K562 (cell line): ENCODE results near the gene TUB. TPM values are rescaled to one million over a fixed set of nuclear protein-coding genes. Genes with fewer than 3 reads are reported as not detected.

Experiments used
- ATAC-seq: fragments of 200-7000 bp; cut with Tn5 transposase; 3 replicates; pipeline ENCODE4 v1.9.1; 2020; ENCODE audit warnings: moderate library complexity
- BruUV-seq: library from RNA; stranded (reverse); fragments of 400-500 nt; replicated peaks from 2 replicates; lab custom pipeline; 2021; lab: Mats Ljungman, UMichigan
- CTCF ChIA-PET: fragments of 300-600 bp; formaldehyde crosslinking; extraction: SDS; loops from one replicate; lab custom pipeline; 2021; ENCODE audit warnings: low intra/inter-chr PET ratio; lab: Yijun Ruan, JAX
- POLR2A ChIA-PET: fragments of 300-600, 350-650 bp; sonication (Branson Sonifier 250); formaldehyde crosslinking; extraction: SDS; loops from one replicate; lab custom pipeline; 2021; ENCODE audit warnings: antibody characterized with exemption, inconsistent platforms; lab: Yijun Ruan, JAX
- DNase-seq, 4 experiments: peaks; one replicate each; pipeline versions ENCODE4 v3.0.0 to v3.0.0-alpha.2; 2011 to 2018; ENCODE audit warnings: low spot score in 3 of 4, mixed read lengths in 3 of 4; ENCODE audit errors: extremely low read depth in 1 of 4
- FAIRE-seq: peaks from 2 replicates; lab custom pipeline; 2011; peaks lifted over from hg19 to GRCh38; lab: Jason Lieb, UNC
- H2AFZ ChIP-seq: 2 replicates; pipeline ENCODE4 v1.6.0; 2011; ENCODE audit warnings: low read depth, low read length, control low read depth, inconsistent platforms
- H3K27ac ChIP-seq: fragments of 200-600 bp; 3 replicates; pipeline ENCODE4 v1.8.0; 2011; ENCODE audit warnings: low read depth, mild to moderate bottlenecking, control low read depth, inconsistent platforms, low read length, moderate library complexity, mixed read lengths; ENCODE audit errors: extremely low read depth
- H3K27me3 ChIP-seq, 2 experiments: fragments of 300-600 bp in 1 of 2; 2 replicates in 1 of 2; 3 replicates in 1 of 2; pipeline versions ENCODE4 v1.6.0 to v1.8.0; 2011; ENCODE audit warnings: inconsistent platforms in 2 of 2, low read length in 2 of 2, mild to moderate bottlenecking in 1 of 2, mixed read lengths in 1 of 2, moderate library complexity in 1 of 2; ENCODE audit not compliant: control insufficient read depth in 2 of 2, insufficient read depth in 2 of 2
- H3K36me3 ChIP-seq: fragments of 300-600 bp; 3 replicates; pipeline ENCODE4 v1.8.0; 2011; ENCODE audit warnings: mild to moderate bottlenecking, low read length, inconsistent platforms; ENCODE audit not compliant: control insufficient read depth, insufficient read depth
- H3K4me1 ChIP-seq, 2 experiments: fragments of 200-600 bp in 1 of 2; replicated peaks in 1 of 2; 2 replicates in 1 of 2; 3 replicates in 1 of 2; pipeline versions ENCODE4 v1.5.1 to v1.8.0; 2011; ENCODE audit warnings: inconsistent platforms in 2 of 2, low read length in 2 of 2, mild to moderate bottlenecking in 1 of 2, mixed read lengths in 1 of 2, moderate library complexity in 1 of 2; ENCODE audit not compliant: control insufficient read depth in 2 of 2, insufficient read depth in 2 of 2
- H3K4me2 ChIP-seq: 2 replicates; pipeline ENCODE4 v1.6.1; 2011; ENCODE audit warnings: low read length, control low read depth, inconsistent platforms, mixed read lengths; ENCODE audit not compliant: insufficient read depth
- H3K4me3 ChIP-seq: fragments of 200-600 bp; sonication (generic), shearing (Covaris generic); 2 replicates; pipeline ENCODE4 v1.5.1; 2016; ENCODE audit warnings: control low read depth, inconsistent platforms
- H3K79me2 ChIP-seq: fragments of 200-600 bp; 3 replicates; pipeline ENCODE4 v1.8.0; 2011; ENCODE audit warnings: low read length, inconsistent platforms; ENCODE audit not compliant: control insufficient read depth, insufficient read depth
- H3K9ac ChIP-seq, 2 experiments: 2 replicates each; pipeline versions ENCODE4 v1.6.0 to v1.6.1; 2011; ENCODE audit warnings: low read depth in 2 of 2, low read length in 2 of 2, control low read depth in 1 of 2, inconsistent platforms in 1 of 2, mild to moderate bottlenecking in 1 of 2, mixed read lengths in 1 of 2; ENCODE audit not compliant: insufficient read depth in 1 of 2
- H3K9me1 ChIP-seq: one replicate; pipeline ENCODE4 v1.6.0; 2011; ENCODE audit warnings: inconsistent platforms, mild to moderate bottlenecking, low read length, moderate library complexity; ENCODE audit not compliant: control insufficient read depth, insufficient read depth
- H3K9me3 ChIP-seq: replicated peaks from 2 replicates; pipeline ENCODE4 v1.5.1; 2011; ENCODE audit warnings: low read depth, low read length, inconsistent platforms; ENCODE audit not compliant: control insufficient read depth, insufficient read depth
- H4K20me1 ChIP-seq: replicated peaks from 2 replicates; pipeline ENCODE4 v1.6.1; 2011; ENCODE audit warnings: low read length, inconsistent platforms, mixed read lengths; ENCODE audit not compliant: control insufficient read depth, insufficient read depth
- DPF2 ChIP-seq: fragments of 450-650 bp; IDR thresholded peaks from 2 replicates; pipeline ENCODE4 v1.6.1; 2016
- NELFE ChIP-seq: IDR thresholded peaks from 2 replicates; pipeline ENCODE4 v1.6.1; 2011; ENCODE audit warnings: mild to moderate bottlenecking; ENCODE audit not compliant: insufficient read depth, insufficient read length
- POLR2A ChIP-seq: fragments of 450-650 bp; conservative IDR thresholded peaks from 2 replicates; pipeline ENCODE4 v1.6.1; 2016
- TCF7 ChIP-seq: sonication (generic); IDR thresholded peaks from 2 replicates; pipeline ENCODE4 v1.6.1; 2016; ENCODE audit warnings: antibody characterized with exemption, borderline replicate concordance
- THRAP3 ChIP-seq: fragments of 450-650 bp; IDR thresholded peaks from 2 replicates; pipeline ENCODE4 v1.6.1; 2016; ENCODE audit warnings: mild to moderate bottlenecking, inconsistent platforms, borderline replicate concordance
- ZBTB8A ChIP-seq: fragments of 450-650 bp; IDR thresholded peaks from 2 replicates; pipeline ENCODE4 v1.6.1; 2018; ENCODE audit warnings: mild to moderate bottlenecking, moderate library complexity; ENCODE audit not compliant: partially characterized antibody
- WGBS: fragments of 100-300 bp; shearing (Covaris generic); methylation state at CpG from one replicate; pipeline ENCODE4 v1.1.6; 2016; ENCODE audit warnings: low coverage, mixed read lengths; ENCODE audit not compliant: insufficient coverage; ENCODE audit errors: missing lambda C conversion rate; 5-methylcytosine and 5-hydroxymethylcytosine counted together
- in situ Hi-C: fragments of 300-500 bp; cut with MboI; formaldehyde crosslinking; loops from 4 replicates; pipeline ENCODE4 v1.15.0; 2018; ENCODE audit warnings: inconsistent platforms, mixed read lengths
- intact Hi-C: fragments of 100-400 bp; cut with micrococcal nuclease; formaldehyde crosslinking; loops from 2 replicates; pipeline ENCODE4 v1.14.2; 2022
- polyA plus RNA-seq, 8 experiments: library from polyadenylated mRNA; depleted of rRNA in 4 of 8; stranded (reverse) in 5 of 8; unstranded in 3 of 8; fragments of >200 nt; fragmentation: Nextera tagmentation in 2 of 8; fragmentation: Illumina TruSeq in 1 of 8; extraction: Ambion mirVana in 2 of 8; extraction: Trizol in 1 of 8; gene quantifications; 2 replicates each; pipeline versions ENCODE4 v1.2.1 to v1.2.3, GENCODE V29; 2011 to 2014; ENCODE audit warnings: inconsistent platforms in 1 of 8, missing spikeins in 1 of 8
- total RNA-seq, 7 experiments: library from RNA; depleted of rRNA in 6 of 7; stranded (reverse); fragments of >200 nt in 6 of 7; fragmentation: Illumina TruSeq in 2 of 7; extraction: Trizol in 2 of 7; gene quantifications; 2 replicates each; pipeline versions ENCODE4 v1.2.1 to v1.2.3, GENCODE V29; 2011 to 2021; ENCODE audit warnings: low replicate concordance in 1 of 7
- TF ChIP-seq, protein P1 (sequence below): fragments of 250-450 bp; sonication (Bioruptor Pico); IDR thresholded peaks from 2 replicates; pipeline ENCODE4 v1.5.0; 2021; ENCODE audit warnings: mild to moderate bottlenecking, borderline replicate concordance
- TF ChIP-seq, protein P2 (sequence below): fragments of 450-650 bp; IDR thresholded peaks from 2 replicates; pipeline ENCODE4 v1.6.1; 2014; ENCODE audit warnings: low read depth, mild to moderate bottlenecking, moderate library complexity, borderline replicate concordance
- TF ChIP-seq, protein P3 (sequence below): sonication (generic); formaldehyde crosslinking; IDR thresholded peaks from 2 replicates; pipeline ENCODE4 v1.8.0; 2022; ENCODE audit warnings: mild to moderate bottlenecking, missing genetic modification reagents, borderline replicate concordance

Gene TUB
- total and polyA plus RNA-seq, 9 of the 15 experiments (the other 6 are each of a cell fraction or from before 2014, with no cell fraction given) = not detected

DNA sequence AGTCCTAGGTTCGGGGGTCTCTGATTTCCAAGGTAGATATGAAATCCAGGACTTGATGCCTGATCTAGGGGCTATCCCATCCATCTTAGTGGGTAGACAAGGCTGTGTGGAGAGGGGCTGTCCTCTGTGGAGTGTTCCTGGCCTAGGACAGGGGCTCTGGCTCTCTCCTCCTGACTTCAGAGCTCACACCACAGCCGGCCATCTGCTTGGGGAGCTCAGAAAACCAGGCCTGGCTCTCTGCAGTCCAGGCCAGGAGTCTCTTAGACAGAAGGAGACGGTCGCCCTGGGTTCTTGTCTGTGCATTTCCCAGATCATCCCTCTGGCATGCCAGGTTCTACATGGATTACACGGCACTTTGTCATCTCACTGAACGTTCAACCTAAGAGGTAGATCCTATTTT lies 17.9 kb downstream of the TUB start:
- DNase-seq (no peak), FAIRE-seq (no peak), ATAC-seq (peak; percentile 25; the same call in 2 of the 3 replicates)
- no peak overlapping the region for H3K9ac ChIP-seq
- no peak overlapping the region for H3K4me2 ChIP-seq
- intact Hi-C loops = loop anchor here (1.0 to 10.0 kb wide), 4 partner anchors 66 to 394 kb away; partner anchors contain the start of gene OVCH2
- H3K79me2 ChIP-seq = no peaks in the 10 kb centered on the region
- H4K20me1 ChIP-seq = no peaks in the 10 kb centered on the region
- H3K4me1 ChIP-seq = peaks cover 0 to 3% of the 10 kb centered on the region in 2 experiments; a peak in 2 of 5 replicates
- WGBS = 0% methylated on average over 6 of the region's 6 CpGs
- H3K36me3 ChIP-seq = no peaks in the 10 kb centered on the region
- H2AFZ ChIP-seq = no peak overlapping the region
- no TSS peak for BruUV-seq
- H3K4me3 ChIP-seq = no peak overlapping the region
- no peaks in the 10 kb centered on the region for H3K9me1 ChIP-seq
- ChIA-PET POLR2A (interaction anchor here (0.6 to 1.7 kb wide), 5 partner anchors 11 to 485 kb away, joined by 3 to 4 read pairs (median 3); no protein-coding TSS in a partner anchor), CTCF (interaction anchor here (1.2 to 4.4 kb wide), 3 partner anchors 66 to 93 kb away, joined by 3 to 17 read pairs (median 6); no protein-coding TSS in a partner anchor)
- H3K27me3 ChIP-seq = peaks cover 0 to 47% of the 10 kb centered on the region in 2 experiments; a peak in 3 of 5 replicates
- in situ Hi-C loops = loop anchor here (5.0 to 10.0 kb wide), 2 partner anchors 92 to 204 kb away; no protein-coding TSS in a partner anchor
- H3K27ac ChIP-seq = no peak overlapping the region
- no peaks in the 10 kb centered on the region for H3K9me3 ChIP-seq
- TF ChIP-seq THRAP3 (no peak), DPF2 (no peak), TCF7 (no peak), POLR2A (no peak), NELFE (no peak), ZBTB8A (no peak)
- TF ChIP-seq, protein P1, sequence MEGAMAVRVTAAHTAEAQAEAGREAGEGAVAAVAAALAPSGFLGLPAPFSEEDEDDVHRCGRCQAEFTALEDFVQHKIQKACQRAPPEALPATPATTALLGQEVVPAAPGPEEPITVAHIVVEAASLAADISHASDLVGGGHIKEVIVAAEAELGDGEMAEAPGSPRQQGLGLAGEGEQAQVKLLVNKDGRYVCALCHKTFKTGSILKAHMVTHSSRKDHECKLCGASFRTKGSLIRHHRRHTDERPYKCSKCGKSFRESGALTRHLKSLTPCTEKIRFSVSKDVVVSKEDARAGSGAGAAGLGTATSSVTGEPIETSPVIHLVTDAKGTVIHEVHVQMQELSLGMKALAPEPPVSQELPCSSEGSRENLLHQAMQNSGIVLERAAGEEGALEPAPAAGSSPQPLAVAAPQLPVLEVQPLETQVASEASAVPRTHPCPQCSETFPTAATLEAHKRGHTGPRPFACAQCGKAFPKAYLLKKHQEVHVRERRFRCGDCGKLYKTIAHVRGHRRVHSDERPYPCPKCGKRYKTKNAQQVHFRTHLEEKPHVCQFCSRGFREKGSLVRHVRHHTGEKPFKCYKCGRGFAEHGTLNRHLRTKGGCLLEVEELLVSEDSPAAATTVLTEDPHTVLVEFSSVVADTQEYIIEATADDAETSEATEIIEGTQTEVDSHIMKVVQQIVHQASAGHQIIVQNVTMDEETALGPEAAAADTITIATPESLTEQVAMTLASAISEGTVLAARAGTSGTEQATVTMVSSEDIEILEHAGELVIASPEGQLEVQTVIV (CRISPR knock-in tag) = no peak
- TF ChIP-seq, protein P2, sequence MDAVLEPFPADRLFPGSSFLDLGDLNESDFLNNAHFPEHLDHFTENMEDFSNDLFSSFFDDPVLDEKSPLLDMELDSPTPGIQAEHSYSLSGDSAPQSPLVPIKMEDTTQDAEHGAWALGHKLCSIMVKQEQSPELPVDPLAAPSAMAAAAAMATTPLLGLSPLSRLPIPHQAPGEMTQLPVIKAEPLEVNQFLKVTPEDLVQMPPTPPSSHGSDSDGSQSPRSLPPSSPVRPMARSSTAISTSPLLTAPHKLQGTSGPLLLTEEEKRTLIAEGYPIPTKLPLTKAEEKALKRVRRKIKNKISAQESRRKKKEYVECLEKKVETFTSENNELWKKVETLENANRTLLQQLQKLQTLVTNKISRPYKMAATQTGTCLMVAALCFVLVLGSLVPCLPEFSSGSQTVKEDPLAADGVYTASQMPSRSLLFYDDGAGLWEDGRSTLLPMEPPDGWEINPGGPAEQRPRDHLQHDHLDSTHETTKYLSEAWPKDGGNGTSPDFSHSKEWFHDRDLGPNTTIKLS = no peak
- TF ChIP-seq, protein P3, sequence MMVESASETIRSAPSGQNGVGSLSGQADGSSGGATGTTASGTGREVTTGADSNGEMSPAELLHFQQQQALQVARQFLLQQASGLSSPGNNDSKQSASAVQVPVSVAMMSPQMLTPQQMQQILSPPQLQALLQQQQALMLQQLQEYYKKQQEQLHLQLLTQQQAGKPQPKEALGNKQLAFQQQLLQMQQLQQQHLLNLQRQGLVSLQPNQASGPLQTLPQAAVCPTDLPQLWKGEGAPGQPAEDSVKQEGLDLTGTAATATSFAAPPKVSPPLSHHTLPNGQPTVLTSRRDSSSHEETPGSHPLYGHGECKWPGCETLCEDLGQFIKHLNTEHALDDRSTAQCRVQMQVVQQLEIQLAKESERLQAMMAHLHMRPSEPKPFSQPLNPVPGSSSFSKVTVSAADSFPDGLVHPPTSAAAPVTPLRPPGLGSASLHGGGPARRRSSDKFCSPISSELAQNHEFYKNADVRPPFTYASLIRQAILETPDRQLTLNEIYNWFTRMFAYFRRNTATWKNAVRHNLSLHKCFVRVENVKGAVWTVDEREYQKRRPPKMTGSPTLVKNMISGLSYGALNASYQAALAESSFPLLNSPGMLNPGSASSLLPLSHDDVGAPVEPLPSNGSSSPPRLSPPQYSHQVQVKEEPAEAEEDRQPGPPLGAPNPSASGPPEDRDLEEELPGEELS (CRISPR knock-in tag) = no peak
